Mucosa of gallbladder (tissue), 1 donor: Measurements from ENCODE around the gene WSCD2. TPM values are rescaled to one million over a fixed set of nuclear protein-coding genes. Genes with fewer than 3 reads are reported as not detected.

ENCODE experiments used
- DNase-seq: peaks from one replicate; pipeline ENCODE4 v3.0.0-alpha.2; 2020; ENCODE audit warnings: low spot score
- total RNA-seq: library from RNA; stranded (reverse); gene quantifications from one replicate; pipeline ENCODE4 v1.2.1, GENCODE V29; 2021
- donor health status: DM: no; HTN: no; CAD: no.

The WSCD2 gene
- total RNA-seq, 1 donor from 2014 or later: 0.26 TPM

DNA sequence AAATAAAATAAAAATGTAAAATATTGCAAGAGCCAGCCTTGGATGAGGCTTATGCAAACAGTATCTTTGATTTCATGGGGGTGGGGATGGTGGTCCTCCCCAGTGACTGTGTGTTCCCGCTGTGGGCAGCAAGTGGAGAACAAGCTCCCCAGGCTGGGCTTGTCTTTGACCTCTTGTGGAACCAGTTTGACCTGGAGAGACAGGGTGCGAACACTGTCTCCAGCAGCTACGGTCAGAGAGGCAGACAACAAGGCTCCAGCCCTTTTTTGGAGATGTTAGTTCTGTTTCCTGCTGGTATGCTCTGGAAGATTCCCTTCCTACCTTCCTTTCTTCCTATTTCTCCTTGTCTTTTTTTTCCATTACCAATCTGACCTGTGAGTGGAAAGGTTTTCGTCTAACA, 21.8 kb upstream of the WSCD2 start:
- DNase-seq: no peak

GRCh38 chr12:108109504-108109903, 19.6 kb upstream of the WSCD2 start:
- no peak for DNase-seq

GRCh38 chr12:108109954-108110353, 19.1 kb upstream of the WSCD2 start:
- no peak for DNase-seq

DNA sequence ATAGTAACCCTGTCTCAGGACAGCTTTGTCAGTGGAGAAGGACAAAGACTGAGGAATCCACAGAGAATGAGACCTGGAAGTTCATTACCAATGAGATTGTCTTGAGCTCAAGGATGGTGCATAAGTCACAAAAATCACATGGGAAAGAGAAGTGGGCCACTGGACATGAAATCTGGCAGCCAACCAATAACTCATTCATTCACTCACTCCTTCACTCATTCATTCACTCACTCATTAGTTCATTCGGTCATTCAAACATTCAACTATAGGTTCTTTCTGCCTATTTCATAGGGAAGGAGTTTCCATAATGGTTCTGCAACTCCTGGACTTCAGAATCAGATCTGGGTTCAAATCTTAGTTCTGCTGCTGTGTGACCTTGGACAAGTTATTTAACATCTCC, 18.2 kb upstream of the WSCD2 start:
- DNase-seq: no peak

DNA sequence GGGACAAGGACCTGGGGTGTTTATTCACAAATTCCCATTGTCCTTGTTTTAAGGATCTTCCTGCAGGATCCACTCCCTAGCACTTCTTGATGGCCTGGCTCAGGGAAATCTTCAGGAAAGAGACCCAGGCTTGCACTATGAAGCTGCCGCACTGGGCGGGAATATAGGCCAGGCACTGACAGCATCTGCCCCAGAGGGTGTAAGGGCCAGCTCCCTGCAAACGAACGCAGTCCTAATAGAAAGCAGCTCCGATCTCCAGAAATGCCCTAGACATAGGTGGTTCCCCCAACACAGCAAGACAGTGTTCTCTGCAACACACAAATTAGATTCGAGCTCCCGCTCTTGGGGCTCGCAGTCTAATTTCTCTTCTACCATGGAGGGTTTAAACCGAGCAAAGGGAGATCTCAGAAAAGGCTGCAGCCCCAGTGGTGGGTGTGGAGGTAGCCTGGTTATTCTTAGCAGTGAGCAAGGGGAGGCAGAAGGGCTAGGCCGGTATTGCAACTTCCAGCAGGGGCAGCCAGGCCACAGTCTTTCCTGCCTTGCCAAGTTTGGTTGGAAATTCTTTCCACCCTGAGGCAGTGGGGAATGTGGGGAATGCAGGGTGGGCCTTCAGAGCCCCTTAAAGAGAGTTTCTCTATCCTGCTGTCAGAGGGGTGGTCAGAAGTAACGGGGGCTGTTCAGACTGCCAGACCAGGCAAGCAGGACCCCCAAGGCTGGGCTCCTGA, 16.1 kb upstream of the WSCD2 start:
- DNase-seq: no peak

DNA sequence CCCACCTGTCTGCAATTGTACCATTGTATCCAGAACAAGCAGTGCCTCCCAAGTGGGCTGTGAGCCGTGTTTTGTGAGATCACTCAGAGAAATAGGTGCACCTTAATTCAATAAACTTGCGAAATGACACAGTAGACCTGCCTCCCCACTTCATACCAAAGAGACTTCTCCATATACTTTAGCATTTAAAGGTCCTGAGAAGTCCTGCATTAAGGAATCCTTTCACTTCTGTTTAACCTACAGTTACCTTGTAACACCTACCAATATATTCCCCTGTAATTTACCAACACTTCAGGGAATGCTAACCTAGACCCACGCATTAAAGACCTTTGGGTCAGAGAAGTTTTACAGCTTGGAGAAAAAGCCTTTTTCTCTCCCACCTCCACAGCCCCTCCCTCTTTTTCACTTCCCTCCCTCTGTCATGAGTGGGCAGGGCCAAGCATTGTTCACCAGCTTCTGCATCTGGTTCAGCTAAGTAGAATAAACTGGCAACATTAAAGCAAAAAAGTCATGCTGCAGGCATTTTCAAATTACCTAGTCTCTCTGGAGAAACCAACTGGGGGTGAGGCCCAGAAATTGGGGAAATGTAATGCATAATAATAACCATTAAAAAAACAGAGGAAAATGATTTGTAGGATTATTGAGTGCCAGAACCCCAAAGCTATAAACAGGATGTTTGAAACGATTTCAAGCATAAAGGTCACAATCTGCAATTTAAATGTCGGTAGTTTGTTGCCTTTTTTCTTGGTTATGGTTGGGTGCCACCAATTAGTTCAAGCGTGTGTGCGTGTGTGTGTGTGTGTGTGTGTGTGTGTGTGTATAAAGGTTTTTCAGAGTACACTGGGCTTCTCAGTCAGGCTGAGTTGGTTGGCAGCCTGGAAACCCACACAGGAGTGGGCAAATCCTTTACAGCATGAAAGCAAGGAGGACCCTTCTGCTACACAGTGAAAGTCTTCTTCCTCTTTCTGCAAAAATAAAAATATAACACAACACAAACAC, 13.7 kb upstream of the WSCD2 start:
- no peak for DNase-seq

DNA sequence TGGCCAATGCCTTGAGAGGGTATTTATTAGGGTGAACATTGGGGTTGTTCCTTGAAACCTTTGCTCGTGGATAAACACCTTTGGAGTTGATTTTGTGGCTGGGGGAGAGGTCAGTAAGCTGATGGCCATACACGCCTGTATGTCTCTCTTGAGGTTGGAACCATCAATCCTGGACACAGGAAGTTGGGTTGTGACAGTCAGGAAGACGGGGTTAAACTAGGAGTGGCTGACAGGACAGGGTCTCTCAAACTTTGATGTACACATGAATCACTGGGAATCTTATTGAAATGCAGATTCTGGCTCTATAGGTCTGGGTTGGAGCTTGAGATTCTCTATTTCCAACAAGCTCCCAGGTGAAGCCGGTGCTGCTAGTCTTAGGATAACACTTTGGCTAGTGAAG, 12.8 kb upstream of the WSCD2 start:
- DNase-seq: no peak

DNA sequence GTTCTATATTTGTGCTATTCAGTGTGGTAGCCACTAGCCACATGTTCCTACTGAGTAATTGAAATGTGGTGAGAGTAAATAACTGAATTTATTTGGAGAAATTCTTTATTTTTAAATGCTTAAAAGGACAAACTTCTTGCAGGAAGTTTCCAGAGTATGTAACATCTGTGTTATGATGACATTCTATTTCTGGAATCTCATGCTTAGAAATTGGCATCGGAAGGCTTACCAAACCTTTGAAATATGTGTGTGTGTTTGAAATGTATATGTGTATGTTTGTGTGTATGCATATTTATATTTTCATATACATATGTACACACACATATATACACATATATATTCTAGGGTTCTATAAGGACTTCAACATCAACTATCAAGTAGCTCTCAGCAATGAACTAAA, 12.4 kb upstream of the WSCD2 start:
- DNase-seq: no peak

DNA sequence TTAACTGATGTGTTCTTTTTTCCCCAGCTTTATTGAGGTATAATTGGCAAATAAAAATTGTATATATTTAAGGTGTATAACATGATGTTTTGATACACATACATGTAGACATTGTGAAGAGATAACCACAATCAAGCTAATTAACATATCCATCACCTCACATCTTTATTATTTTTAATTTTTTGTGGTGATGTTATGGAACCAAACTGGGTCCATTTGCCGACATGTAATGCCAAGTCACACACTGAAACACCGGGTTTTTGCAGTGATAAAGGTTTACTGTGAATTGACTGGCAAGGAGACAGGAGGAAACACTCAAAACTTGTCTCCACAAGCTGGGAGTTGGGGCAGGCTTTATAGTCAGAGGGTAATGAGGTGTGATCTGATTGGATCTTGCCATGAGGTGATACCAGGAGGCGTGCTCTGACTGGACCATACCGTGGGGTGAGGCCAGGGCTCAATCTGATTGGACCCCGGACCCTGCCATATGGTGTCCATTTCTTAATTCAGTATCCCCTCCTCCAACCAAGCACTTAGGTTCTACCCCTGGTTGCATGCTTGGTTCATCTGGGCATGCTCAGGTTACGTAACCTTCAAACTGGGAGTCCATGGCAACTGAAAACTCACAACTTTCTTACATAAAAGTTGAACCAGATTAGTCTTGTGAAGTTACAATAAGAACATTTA, 11.8 kb upstream of the WSCD2 start:
- no peak for DNase-seq

DNA sequence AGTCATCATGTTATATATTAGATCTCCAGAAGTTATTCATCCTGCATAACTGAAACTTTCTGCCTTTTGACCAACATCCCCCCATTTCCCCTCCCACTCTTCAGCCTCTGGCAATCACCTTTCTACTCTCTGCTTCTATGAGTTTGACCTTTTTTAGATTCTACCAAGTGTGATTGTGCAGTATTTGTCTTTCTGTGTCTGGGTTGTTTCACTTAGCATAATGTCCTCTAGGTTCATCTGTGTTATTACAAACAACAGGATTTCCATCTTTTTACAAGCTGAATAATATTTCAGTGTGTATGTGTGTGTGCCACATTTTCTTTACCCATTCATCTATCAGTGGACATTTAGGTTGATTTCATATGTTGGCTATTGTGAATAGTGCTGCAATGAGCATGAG, 11.2 kb upstream of the WSCD2 start:
- DNase-seq: no peak

GRCh38 chr12:108119126-108119973, 9.7 kb upstream of the WSCD2 start:
- no peak for DNase-seq

GRCh38 chr12:108119974-108120862, 8.9 kb upstream of the WSCD2 start:
- DNase-seq: no peak

DNA sequence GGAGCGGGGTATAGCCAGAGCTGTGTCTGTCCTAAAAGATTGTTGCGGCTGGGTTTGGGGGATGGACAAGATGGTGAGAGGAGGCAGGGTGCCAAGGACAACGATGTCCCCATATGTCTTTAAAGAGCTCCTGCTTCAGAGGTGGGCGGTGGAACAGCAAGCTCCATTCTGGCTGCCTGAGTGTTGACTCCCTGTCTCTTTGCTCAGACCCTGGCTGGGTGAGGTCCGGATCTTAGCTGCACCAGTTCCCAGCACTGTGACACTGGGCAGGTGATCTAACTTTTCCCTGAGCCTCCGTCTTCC, 8.3 kb upstream of the WSCD2 start:
- DNase-seq: no peak

DNA sequence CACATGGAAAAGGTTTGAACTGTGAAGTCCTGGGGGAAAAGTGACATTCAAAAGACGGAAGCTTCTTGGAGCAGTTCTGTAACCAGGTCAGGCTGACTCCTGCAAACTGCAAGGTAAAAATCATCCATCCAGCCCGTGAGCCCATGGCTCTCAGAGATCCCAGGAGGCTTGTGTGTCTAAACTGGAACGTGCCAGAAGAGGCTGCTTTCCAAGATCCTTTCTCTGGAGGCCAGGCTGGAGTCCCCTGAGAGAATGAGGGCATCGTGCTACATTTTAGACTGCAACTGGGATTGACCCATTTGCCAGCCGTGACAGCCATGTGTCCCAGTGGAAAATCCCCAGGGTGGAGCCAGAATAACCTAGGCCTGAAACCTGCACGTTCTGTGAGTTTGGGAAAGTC, 7.8 kb upstream of the WSCD2 start:
- no peak for DNase-seq

GRCh38 chr12:108121728-108122471, 7.2 kb upstream of the WSCD2 start:
- no peak for DNase-seq

GRCh38 chr12:108122644-108123043, 6.4 kb upstream of the WSCD2 start:
- no peak for DNase-seq

DNA sequence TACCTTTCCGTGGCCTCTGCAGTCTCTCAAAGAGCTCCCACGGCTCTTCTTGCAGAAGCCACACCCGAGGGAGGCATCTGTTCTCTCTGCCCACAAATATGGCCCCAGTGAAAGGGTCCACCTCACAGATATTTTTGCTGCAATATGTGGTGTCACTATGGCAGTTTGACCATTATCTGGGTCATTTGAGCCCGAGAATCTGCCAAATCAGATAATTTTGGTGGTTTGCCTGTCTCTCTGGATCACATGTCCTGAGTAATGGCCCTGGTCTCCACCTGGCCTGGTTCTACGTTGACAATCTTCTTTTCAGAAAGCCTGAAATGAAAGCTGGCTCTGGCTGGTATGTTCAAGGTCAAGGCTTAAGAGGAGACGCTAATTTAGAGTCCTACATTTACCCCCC, 5.7 kb upstream of the WSCD2 start:
- DNase-seq: no peak

DNA sequence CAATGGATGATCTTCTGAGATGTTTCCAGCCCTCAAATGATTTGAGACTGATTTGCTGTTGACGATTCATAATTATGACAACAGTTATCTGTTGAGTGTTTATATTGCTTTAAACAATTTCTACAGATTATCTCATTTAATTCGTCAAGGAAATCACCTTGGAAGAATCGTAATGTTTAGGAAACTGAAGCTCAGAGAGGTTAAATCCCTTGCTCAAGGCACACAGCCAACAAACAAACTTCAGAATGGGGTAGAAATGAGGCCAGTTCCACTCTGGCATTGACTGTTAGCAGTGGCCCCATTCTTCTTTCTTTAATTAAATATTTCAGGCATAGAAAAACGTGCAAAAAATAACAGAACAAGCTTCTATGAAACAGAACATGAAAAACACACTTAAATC, 4.0 kb upstream of the WSCD2 start:
- no peak for DNase-seq

DNA sequence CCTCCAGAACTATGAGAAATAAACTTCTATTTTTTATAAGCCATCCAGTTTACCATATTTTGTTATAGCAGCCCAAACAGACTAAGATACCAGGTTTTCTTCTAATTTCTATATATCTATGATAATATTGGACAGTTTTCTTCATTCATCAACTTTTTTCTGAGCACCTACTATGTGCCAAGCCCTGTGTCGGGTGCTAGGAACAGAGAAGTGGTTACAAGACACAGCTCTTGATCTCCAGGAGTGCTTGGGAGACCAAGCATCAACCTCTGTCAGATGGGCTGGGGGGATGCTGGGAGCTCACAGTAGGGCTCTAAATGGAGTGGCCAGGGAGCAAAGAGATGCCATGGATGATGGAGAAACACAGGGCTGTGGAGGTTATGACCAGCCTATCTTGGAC, 2.9 kb upstream of the WSCD2 start:
- no peak for DNase-seq

DNA sequence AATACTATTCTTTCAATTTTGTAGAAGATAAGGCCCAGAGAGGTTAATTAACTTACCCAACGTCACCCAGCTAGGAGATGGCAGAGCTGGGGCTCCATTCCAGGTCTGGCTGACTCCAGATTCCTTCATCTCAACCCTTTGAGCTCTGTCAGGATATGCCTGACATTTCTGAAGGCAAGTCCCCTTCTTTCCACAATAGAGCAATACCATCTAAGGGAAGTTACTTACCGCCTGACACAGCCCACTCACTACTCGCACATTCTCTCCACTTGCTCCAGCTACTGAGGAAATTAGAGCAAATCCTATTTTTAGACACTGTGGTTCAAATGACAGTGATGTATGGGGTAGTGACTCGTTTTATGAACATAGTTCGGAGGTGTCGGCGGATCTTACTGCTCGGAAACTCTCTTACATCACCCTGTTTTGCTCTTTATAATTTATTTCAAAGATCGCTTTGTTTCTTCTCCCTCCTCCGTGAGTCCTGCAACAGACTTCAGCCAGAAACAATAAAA, 2.0 kb upstream of the WSCD2 start:
- DNase-seq: no peak
